ENCODE results near the gene TMEM132A.

GRCh38 chr11:60953781-60954180, 29.5 kb downstream of the TMEM132A start:
- TF ChIP-seq CTCF (IDR thresholded peaks at IDR 0.05) (no peak), POLR2A (IDR thresholded peaks at IDR 0.05) (no peak)

All from transverse colon (tissue), 3 donors.